Measurements from ENCODE around the gene ATG7. TPM values are rescaled to one million over a fixed set of nuclear protein-coding genes. Genes with fewer than 3 reads are reported as not detected.
"Not testable (repeated sequence)": the region's sequence is repeated elsewhere in the genome, so short reads cannot be mapped to it uniquely, and the experiment has no call there.

ATG7 gene
- total RNA-seq, 4 donors from 2014 or later: 49.4 to 145 (median 82.1) TPM

DNA sequence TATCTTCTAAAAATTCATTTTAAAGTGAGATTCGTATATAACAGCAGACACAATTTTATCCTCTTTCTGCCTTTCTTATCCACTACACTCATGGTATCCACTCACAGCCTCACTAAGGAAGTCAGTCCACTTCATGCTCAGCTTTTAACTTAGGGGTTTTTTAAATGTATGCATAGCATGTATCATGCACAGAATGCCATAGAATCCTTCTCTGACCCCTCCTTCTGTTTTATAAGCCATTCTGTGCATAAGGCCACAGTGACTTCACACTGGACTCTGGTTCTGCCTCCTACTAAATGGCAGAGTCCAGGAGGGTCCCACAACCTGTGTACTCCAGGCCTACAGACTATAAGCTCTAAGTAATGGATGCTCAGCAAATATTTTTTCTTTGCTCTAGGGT, 129.2 kb downstream of the ATG7 start:
- Histone ChIP-seq H3K27ac (no peak overlapping the region), H3K27me3 (no peaks in the 10 kb centered on the region), H3K4me3 (no peak overlapping the region), H3K9me3 (no peaks in the 10 kb centered on the region), H3K4me1 (no peaks in the 10 kb centered on the region), H3K36me3 (peaks cover 11% of the 10 kb centered on the region)
- TF ChIP-seq, protein P1, sequence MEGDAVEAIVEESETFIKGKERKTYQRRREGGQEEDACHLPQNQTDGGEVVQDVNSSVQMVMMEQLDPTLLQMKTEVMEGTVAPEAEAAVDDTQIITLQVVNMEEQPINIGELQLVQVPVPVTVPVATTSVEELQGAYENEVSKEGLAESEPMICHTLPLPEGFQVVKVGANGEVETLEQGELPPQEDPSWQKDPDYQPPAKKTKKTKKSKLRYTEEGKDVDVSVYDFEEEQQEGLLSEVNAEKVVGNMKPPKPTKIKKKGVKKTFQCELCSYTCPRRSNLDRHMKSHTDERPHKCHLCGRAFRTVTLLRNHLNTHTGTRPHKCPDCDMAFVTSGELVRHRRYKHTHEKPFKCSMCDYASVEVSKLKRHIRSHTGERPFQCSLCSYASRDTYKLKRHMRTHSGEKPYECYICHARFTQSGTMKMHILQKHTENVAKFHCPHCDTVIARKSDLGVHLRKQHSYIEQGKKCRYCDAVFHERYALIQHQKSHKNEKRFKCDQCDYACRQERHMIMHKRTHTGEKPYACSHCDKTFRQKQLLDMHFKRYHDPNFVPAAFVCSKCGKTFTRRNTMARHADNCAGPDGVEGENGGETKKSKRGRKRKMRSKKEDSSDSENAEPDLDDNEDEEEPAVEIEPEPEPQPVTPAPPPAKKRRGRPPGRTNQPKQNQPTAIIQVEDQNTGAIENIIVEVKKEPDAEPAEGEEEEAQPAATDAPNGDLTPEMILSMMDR (IDR thresholded peaks at IDR 0.05): no peak
- TF ChIP-seq POLR2A (IDR thresholded peaks at IDR 0.05) (no peak), EP300 (IDR thresholded peaks at IDR 0.05) (no peak), POLR2AphosphoS5 (IDR thresholded peaks at IDR 0.05) (no peak)
- DNase-seq (ENCODE audit: low spot score in 2 of 2): no peak
- WGBS: 94% methylated on average over 1 of the region's 1 CpG

DNA sequence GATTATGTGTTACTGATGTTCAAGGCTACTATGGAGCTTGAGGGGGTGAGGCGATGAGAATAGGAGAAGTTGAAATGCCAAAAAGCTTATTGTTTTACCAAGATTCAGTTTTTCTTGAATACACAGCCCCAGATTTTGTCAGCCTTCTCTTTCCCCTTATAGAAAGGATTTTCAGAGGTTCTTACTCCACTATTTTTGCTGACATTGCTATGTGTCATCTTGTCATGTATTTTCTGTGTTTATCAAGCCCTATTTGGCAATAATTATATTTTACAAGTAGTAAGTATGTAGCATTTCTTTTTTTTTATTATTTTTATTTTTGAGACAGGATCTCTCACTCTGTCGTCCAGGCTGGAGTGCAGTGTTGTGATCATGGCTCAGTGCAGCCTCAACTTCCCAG, 133.1 kb downstream of the ATG7 start:
- TF ChIP-seq EP300 (IDR thresholded peaks at IDR 0.05) (no peak), POLR2AphosphoS5 (IDR thresholded peaks at IDR 0.05) (no peak), POLR2A (IDR thresholded peaks at IDR 0.05) (no peak)
- TF ChIP-seq, protein P1 (IDR thresholded peaks at IDR 0.05): no peak
- no peak overlapping the region for H3K4me3 ChIP-seq
- H3K27ac ChIP-seq: no peak overlapping the region
- peaks cover 30% of the 10 kb centered on the region for H3K36me3 ChIP-seq
- H3K4me1 ChIP-seq: no peaks in the 10 kb centered on the region
- H3K9me3 ChIP-seq: peaks cover 4% of the 10 kb centered on the region
- 86% methylated on average over 2 of the region's 2 CpGs for WGBS
- no peak for DNase-seq (ENCODE audit: low spot score in 2 of 2)
- no peaks in the 10 kb centered on the region for H3K27me3 ChIP-seq

DNA sequence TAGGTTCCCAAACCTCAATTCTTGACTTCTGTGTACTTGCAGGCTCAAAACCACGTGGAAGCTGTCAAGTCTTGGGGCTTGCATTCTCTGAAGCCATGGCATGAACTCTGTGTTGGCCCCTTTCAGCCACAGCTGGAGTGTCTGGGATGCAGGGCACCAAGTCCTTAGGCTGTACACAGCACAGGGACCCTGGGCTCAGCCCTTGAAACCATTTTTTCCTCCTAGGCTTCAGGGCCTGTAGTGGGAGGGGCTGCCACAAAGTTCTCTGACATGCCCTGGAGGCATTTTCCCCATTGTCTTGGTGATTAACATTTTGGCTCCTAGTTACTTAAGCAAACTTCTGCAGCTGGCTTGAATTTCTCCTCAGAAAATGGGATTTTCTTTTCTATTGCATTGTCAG, 135.4 kb downstream of the ATG7 start:
- Histone ChIP-seq H3K9me3 (peaks cover 4% of the 10 kb centered on the region), H3K36me3 (peaks cover 30% of the 10 kb centered on the region), H3K27me3 (no peaks in the 10 kb centered on the region), H3K27ac (no peak overlapping the region), H3K4me1 (no peaks in the 10 kb centered on the region), H3K4me3 (no peak overlapping the region)
- TF ChIP-seq, protein P1 (IDR thresholded peaks at IDR 0.05): no peak
- TF ChIP-seq EP300 (IDR thresholded peaks at IDR 0.05) (no peak), POLR2AphosphoS5 (IDR thresholded peaks at IDR 0.05) (no peak), POLR2A (IDR thresholded peaks at IDR 0.05) (no peak)
- DNase-seq (ENCODE audit: low spot score in 2 of 2): no peak
- WGBS: 100% methylated on average over 1 of the region's 1 CpG

DNA sequence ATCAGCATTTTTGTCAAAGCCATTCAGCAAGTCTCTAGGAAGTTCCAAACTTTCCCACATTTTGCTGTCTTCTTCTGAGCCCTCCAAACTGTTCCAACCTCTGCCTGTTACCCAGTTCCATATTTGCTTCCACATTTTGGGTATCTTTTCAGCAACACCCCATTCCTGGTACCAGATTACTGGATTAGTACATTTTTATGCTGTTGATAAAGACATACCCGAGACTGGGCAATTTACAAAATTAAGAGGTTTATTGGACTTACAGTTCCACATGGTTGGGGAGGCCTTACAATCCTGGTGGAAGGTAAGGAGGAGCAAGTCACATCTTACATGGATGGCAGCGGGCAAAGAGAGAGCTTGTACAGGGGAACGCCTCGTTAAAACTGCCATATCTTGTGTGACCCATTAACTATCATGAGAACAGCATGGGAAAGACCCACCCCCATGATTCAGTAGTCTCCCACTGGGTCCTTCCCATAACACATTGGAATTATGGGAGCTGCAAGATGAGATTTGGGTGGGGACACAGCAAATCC, 136.2 kb downstream of the ATG7 start:
- H3K27me3 ChIP-seq; H3K27ac ChIP-seq; H3K4me3 ChIP-seq; H3K4me1 ChIP-seq; H3K9me3 ChIP-seq; DNase-seq (ENCODE audit: low spot score in 2 of 2): not testable (repeated sequence)
- WGBS: 94% methylated on average over 4 of the region's 4 CpGs
- peaks cover 30% of the 10 kb centered on the region for H3K36me3 ChIP-seq

DNA sequence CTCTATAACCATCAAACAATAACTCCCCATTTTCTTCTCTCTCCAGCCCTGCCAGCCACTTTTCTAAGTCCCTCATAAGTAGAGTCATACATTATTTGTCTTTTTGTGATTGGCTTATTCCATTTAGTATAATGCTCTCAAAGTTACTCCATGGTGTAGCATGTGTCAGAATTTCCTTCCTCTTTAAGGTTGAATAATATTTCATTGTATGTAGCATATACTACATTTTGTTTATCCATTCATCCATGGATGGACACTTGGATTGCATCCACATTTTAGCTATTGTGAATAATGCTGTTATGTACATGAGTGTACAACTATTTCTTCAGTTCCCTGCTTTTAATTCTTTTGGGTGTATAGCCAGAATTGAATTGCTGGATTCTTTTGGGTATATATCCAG, 138.4 kb downstream of the ATG7 start:
- no peak for DNase-seq (ENCODE audit: low spot score in 2 of 2)
- Histone ChIP-seq H3K36me3 (peaks cover 24% of the 10 kb centered on the region), H3K9me3 (peaks cover 7% of the 10 kb centered on the region), H3K27me3 (no peaks in the 10 kb centered on the region), H3K27ac (no peak overlapping the region), H3K4me3 (no peak overlapping the region), H3K4me1 (no peaks in the 10 kb centered on the region)
- TF ChIP-seq, protein P1 (IDR thresholded peaks at IDR 0.05): no peak
- TF ChIP-seq POLR2AphosphoS5 (IDR thresholded peaks at IDR 0.05): no peak

DNA sequence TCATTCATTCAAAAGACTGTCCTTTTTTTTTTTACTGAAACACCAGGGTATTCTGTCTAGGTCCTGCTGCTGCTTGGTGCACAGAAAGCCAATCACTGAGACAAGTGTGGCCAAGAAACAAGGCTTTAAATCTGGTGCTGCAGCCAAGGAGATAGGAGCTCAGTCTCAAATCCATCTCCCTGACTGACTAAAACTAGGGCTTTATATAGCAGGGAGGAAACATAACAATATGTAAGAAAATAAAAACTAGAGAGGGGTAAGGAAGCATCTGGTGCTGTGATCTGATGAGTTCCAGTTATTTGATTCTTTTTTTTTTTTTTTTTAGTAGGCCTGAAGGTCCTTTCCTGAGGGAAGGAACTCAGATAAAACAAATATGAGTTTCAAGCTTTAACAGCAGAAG, 139.8 kb downstream of the ATG7 start:
- Histone ChIP-seq H3K4me1 (no peaks in the 10 kb centered on the region), H3K36me3 (peaks cover 14% of the 10 kb centered on the region), H3K4me3 (no peak overlapping the region), H3K27ac (no peak overlapping the region), H3K27me3 (no peaks in the 10 kb centered on the region), H3K9me3 (peaks cover 7% of the 10 kb centered on the region)
- TF ChIP-seq POLR2AphosphoS5 (IDR thresholded peaks at IDR 0.05) (no peak), EP300 (IDR thresholded peaks at IDR 0.05) (no peak), POLR2A (IDR thresholded peaks at IDR 0.05) (no peak)
- TF ChIP-seq, protein P1 (IDR thresholded peaks at IDR 0.05): no peak
- DNase-seq (ENCODE audit: low spot score in 2 of 2): no peak
